GM12872 (cell line): ENCODE measurements around the gene KASH5.

Experiments used
- TF ChIP-seq, protein P1 (sequence below): IDR thresholded peaks from 3 replicates; pipeline ENCODE4 v1.5.1; 2011; ENCODE audit warnings: low read depth, mild to moderate bottlenecking, low read length, moderate library complexity; ENCODE audit not compliant: insufficient read depth

The KASH5 gene

DNA sequence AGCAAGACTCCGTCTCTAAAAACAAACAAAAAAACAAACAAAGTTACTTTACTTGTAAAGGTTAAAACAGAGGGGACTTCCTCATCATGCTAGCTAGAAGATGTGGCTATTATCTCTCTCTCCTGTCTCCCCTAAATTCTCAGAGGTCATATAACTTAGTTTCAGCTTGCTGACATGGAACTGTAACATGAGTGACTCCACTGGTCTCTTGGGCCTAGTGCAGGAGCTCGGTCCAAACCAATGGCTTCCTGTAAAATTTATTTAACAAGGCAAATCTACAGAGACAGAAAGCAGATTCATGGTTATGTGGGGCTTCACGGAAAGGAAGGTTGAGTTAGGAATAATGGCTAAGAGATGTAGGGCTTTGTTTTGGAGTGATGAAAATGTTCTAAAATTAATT lies 9.5 kb upstream of the KASH5 start:
- TF ChIP-seq, protein P1, sequence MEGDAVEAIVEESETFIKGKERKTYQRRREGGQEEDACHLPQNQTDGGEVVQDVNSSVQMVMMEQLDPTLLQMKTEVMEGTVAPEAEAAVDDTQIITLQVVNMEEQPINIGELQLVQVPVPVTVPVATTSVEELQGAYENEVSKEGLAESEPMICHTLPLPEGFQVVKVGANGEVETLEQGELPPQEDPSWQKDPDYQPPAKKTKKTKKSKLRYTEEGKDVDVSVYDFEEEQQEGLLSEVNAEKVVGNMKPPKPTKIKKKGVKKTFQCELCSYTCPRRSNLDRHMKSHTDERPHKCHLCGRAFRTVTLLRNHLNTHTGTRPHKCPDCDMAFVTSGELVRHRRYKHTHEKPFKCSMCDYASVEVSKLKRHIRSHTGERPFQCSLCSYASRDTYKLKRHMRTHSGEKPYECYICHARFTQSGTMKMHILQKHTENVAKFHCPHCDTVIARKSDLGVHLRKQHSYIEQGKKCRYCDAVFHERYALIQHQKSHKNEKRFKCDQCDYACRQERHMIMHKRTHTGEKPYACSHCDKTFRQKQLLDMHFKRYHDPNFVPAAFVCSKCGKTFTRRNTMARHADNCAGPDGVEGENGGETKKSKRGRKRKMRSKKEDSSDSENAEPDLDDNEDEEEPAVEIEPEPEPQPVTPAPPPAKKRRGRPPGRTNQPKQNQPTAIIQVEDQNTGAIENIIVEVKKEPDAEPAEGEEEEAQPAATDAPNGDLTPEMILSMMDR = no peak

DNA sequence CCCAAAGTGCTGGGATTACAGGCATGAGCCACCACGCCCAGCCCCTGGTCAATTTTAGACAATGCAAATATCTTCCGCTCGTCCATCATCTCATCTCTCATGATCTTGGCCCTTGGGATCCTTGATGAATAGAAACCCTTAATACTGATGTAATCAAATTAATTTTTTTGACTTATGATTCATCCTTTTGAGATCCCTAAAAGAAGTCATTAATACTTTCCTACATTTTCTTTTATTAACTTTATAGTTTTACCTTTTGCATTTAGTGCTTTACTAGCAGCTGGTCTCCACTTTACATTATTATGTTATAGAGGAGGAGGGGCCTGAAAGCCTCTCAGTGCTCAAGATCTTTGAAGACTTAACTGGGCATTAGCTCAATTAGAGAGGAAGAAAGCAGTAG lies 7.7 kb upstream of the KASH5 start:
- TF ChIP-seq, protein P1 = no peak

DNA sequence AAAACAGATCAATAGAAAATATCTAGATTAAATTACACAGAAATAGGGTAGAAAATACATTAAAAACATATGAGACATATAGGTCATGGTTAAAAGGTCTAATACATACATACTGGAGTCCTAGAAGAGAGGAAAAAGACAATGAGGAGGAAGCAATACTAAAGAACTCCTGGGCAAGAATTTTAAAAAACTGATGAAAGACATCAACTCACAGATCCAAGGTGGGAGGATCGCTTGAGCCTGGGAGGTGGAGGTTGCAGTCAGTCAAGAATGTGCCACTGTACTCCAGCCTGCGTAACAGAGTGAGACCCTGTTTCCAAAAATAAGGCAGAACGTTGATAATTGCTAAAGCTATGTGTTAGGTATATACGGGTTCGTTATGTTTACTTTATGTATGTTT lies 5.4 kb upstream of the KASH5 start:
- TF ChIP-seq, protein P1 = no peak

DNA sequence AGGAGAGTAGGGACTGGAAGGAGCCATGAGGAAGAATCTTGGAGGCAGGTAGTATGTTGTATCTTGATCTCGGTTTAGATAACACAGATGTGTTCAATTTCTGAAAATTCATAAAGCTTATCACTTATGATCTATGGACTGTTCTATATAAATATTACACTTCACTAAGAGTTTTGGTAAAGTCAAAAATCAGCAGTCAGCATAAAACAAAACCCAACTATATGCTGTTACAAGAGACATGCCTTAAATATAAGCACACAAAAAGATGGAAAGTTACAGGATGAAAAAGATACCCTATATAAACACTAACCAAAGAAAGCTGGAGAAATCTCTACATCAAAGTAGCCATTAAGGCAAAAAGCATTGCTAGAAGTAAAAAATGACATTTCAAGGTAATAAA lies 4.5 kb upstream of the KASH5 start:
- TF ChIP-seq, protein P1 = no peak

DNA sequence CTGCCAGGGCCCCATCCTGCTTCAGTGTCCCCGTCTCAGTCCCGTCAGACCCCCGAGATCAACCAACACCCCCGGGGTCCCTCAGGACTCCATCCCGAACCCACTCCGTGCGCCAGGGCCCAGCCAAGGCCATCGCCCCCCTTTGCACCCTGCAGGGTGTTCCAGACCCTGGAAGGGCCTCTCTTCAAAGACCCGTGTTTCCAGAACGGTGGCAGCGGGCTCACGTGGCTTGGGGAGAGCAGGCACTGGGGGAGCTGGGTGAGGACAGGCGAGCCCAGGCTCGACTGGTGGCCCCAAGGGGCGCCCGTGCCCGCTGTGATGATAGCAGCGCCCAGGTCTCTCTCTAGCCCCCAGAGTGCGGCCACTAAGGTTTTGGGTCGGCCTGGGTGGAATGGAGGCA lies 1.4 kb downstream of the KASH5 start:
- TF ChIP-seq, protein P1 = no peak

DNA sequence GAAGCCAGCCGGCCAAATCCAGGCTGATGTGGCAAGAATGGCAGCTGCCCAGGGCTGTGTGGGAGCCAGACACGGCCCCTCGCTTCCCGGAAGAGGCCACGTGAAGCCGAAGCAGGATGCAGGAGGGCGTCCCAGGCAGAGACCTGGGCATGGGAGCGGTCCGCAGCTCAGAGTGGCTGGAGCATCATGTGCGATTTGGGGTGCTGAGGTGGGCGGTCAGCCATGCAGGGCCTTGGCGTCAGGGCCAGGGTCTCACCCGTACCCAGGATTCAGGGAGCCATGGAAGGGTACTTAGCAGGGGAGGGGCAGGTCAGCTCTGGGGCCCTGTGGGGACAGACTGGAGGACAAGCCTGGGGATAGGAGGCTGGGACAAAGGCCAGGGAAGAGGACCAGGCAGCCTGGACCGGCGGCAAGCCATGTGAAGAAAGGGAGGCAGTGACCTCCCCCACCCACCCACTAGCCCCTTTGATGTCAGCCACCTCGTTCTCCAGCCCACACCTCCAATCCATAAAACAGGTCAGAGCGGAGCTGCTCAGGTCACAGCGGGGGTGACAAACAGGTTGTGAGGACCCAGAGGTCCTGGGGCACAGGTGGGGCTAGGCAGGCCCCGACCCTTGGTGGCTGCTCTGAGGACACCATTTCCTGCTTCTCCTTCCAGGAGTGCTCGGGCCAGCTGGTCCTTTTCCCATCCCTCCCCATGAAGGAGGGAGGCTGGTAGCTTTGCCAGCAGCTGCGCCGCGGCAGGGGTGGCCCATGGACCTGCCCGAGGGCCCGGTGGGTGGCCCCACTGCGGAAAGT lies 2.3 kb downstream of the KASH5 start:
- TF ChIP-seq, protein P1 = no peak

DNA sequence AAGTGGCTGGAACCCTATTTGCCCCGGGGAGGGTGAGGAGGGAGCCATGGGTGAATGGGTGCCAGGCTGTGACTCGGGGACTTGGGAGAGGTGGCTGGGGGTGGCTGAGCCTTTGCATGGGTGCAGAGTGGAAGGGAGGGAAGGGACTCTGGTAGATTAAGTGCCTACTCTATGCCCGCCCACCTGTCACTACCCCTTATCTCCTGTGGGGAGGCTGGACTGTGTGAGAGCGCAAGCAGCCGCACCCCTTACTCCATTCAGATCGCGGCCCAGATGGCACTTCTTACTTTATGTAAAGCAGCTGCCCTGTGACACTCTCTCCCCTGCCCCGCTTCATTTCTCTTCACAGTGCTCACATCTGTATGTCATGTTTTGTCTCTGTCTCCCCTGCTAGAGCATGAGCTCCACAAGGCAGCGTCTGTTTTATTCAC lies 2.9 kb downstream of the KASH5 start:
- TF ChIP-seq, protein P1 = no peak
